B cell (primary cell): ENCODE measurements around the gene CC2D2A.

ENCODE experiments used
- CTCF ChIP-seq: fragments of 200-600 bp; IDR thresholded peaks from one replicate; pipeline ENCODE4 v1.8.0; 2022; ENCODE audit warnings: antibody characterized with exemption, mild to moderate bottlenecking
- EZH2 ChIP-seq: IDR thresholded peaks from 2 replicates; pipeline ENCODE4 v1.6.1; 2012; ENCODE audit warnings: borderline replicate concordance, low read depth, mild to moderate bottlenecking, moderate library complexity, low read length; ENCODE audit not compliant: insufficient read depth, poor library complexity, severe bottlenecking

- no peak for TF ChIP-seq CTCF
- TF ChIP-seq EZH2 = no peak
These were observed 99.1 kb downstream of the CC2D2A start for GRCh38 chr4:15568821-15569220.
